GM21526 (cell line): Measurements from ENCODE around the gene FGG.
"Not testable (repeated sequence)": the region's sequence is repeated elsewhere in the genome, so short reads cannot be mapped to it uniquely, and the experiment has no call there.

Source experiments
- ATAC-seq: cut with Tn5 transposase; IDR thresholded peaks from one replicate; pipeline ENCODE4 v1.9.1; 2021; ENCODE audit warnings: moderate library complexity; ENCODE audit not compliant: unreplicated experiment, low FRiP score

The FGG gene

GRCh38 chr4:154614306-154614705, 1.9 kb upstream of the FGG start:
- no peak for ATAC-seq

GRCh38 chr4:154611833-154612232, 623 bp downstream of the FGG start:
- ATAC-seq: no peak

- ATAC-seq: no peak
Measured at GRCh38 chr4:154610582-154610981, 1.9 kb downstream of the FGG start.

GRCh38 chr4:154609532-154609931, 2.9 kb downstream of the FGG start:
- ATAC-seq: no peak

- no peak for ATAC-seq
Measured at GRCh38 chr4:154608361-154609252, 3.8 kb downstream of the FGG start.

- ATAC-seq: no peak
Measured at GRCh38 chr4:154606728-154607723, 5.4 kb downstream of the FGG start.

- ATAC-seq: no peak
Measured at GRCh38 chr4:154604696-154605200, 7.7 kb downstream of the FGG start.

- ATAC-seq: no peak
Measured at GRCh38 chr4:154603033-154603943, 9.2 kb downstream of the FGG start.

GRCh38 chr4:154602404-154603020, 9.9 kb downstream of the FGG start:
- ATAC-seq: no peak

- no peak for ATAC-seq
Measured at GRCh38 chr4:154597798-154598774, 14.4 kb downstream of the FGG start.

- not testable (repeated sequence) for ATAC-seq
Measured at GRCh38 chr4:154597281-154597680, 15.2 kb downstream of the FGG start.

- ATAC-seq: no peak
Measured at GRCh38 chr4:154595807-154596206, 16.6 kb downstream of the FGG start.

GRCh38 chr4:154594343-154594742, 18.1 kb downstream of the FGG start:
- ATAC-seq: not testable (repeated sequence)

GRCh38 chr4:154593868-154594267, 18.6 kb downstream of the FGG start:
- ATAC-seq: no peak

- no peak for ATAC-seq
Measured at GRCh38 chr4:154591890-154592289, 20.6 kb downstream of the FGG start.

- ATAC-seq: no peak
Measured at GRCh38 chr4:154590329-154591006, 22.0 kb downstream of the FGG start, which contains the start of gene FGA. Gene FGA (minus strand): TSS chr4:154590742. CDS start chr4:154590687, 55 bp downstream.

GRCh38 chr4:154589296-154590197, 22.9 kb downstream of the FGG start:
- no peak for ATAC-seq
